ENCODE data around the gene RUNX3.

RUNX3 gene

GRCh38 chr1:24862775-24863483 is 67.1 kb downstream of the RUNX3 start:
- no peak overlapping the region for H3K4me3 ChIP-seq (ENCODE audit: low read depth in 1 of 2, low read length in 1 of 2)
- H3K4me1 ChIP-seq (ENCODE audit: control insufficient read depth in 1 of 2, insufficient read depth in 1 of 2, low read depth in 1 of 2, low read length in 1 of 2), result no peaks in the 10 kb centered on the region
- no peak for TF ChIP-seq CTCF (IDR thresholded peaks at IDR 0.05)
- H3K36me3 ChIP-seq, result no peaks in the 10 kb centered on the region
- H3K27ac ChIP-seq, result no peak overlapping the region
- H3K27me3 ChIP-seq, result peaks cover 64% of the 10 kb centered on the region
- H3K9me3 ChIP-seq, result no peaks in the 10 kb centered on the region

GRCh38 chr1:24861821-24862727 is 68.0 kb downstream of the RUNX3 start:
- TF ChIP-seq CTCF (IDR thresholded peaks at IDR 0.05), result no peak
- no peaks in the 10 kb centered on the region for H3K36me3 ChIP-seq
- no peaks in the 10 kb centered on the region for H3K4me1 ChIP-seq (ENCODE audit: control insufficient read depth in 1 of 2, insufficient read depth in 1 of 2, low read depth in 1 of 2, low read length in 1 of 2)

GRCh38 chr1:24860841-24861240 is 69.2 kb downstream of the RUNX3 start:
- Histone ChIP-seq H3K27ac (no peak overlapping the region), H3K36me3 (no peaks in the 10 kb centered on the region), H3K27me3 (peaks cover 47% of the 10 kb centered on the region), H3K4me3 (ENCODE audit: low read depth in 1 of 2, low read length in 1 of 2) (no peak overlapping the region), H3K4me1 (ENCODE audit: control insufficient read depth in 1 of 2, insufficient read depth in 1 of 2, low read depth in 1 of 2, low read length in 1 of 2) (no peaks in the 10 kb centered on the region), H3K9me3 (no peaks in the 10 kb centered on the region)
- TF ChIP-seq CTCF (IDR thresholded peaks at IDR 0.05), result no peak

More at GRCh38 chr1:24861821-24862727, 68.0 kb downstream of the RUNX3 start:
- no peak overlapping the region for H3K4me3 ChIP-seq (ENCODE audit: low read depth in 1 of 2, low read length in 1 of 2)
- peaks cover 55% of the 10 kb centered on the region for H3K27me3 ChIP-seq
- no peaks in the 10 kb centered on the region for H3K9me3 ChIP-seq
- no peak overlapping the region for H3K27ac ChIP-seq

- Histone ChIP-seq H3K9me3 (no peaks in the 10 kb centered on the region), H3K4me3 (ENCODE audit: low read depth in 1 of 2, low read length in 1 of 2) (no peak overlapping the region), H3K4me1 (ENCODE audit: control insufficient read depth in 1 of 2, insufficient read depth in 1 of 2, low read depth in 1 of 2, low read length in 1 of 2) (no peaks in the 10 kb centered on the region), H3K36me3 (no peaks in the 10 kb centered on the region), H3K27ac (no peak overlapping the region), H3K27me3 (peaks cover 33% of the 10 kb centered on the region)
- TF ChIP-seq CTCF (IDR thresholded peaks at IDR 0.05), result no peak
These were observed 70.7 kb downstream of the RUNX3 start for GRCh38 chr1:24859063-24860010.

GRCh38 chr1:24858277-24858676 is 71.8 kb downstream of the RUNX3 start:
- Histone ChIP-seq H3K27me3 (peaks cover 23% of the 10 kb centered on the region), H3K4me3 (ENCODE audit: low read depth in 1 of 2, low read length in 1 of 2) (no peak overlapping the region), H3K4me1 (ENCODE audit: control insufficient read depth in 1 of 2, insufficient read depth in 1 of 2, low read depth in 1 of 2, low read length in 1 of 2) (no peaks in the 10 kb centered on the region), H3K36me3 (no peaks in the 10 kb centered on the region), H3K9me3 (no peaks in the 10 kb centered on the region), H3K27ac (no peak overlapping the region)
- no peak for TF ChIP-seq CTCF (IDR thresholded peaks at IDR 0.05)
